H4 (cell line): Measurements from ENCODE around the gene GPC5. TPM values are rescaled to one million over a fixed set of nuclear protein-coding genes. Genes with fewer than 3 reads are reported as not detected.

Source experiments
- DNase-seq: peaks from one replicate; pipeline ENCODE4 v3.0.0-alpha.2; 2015; ENCODE audit warnings: low spot score
- total RNA-seq: library from RNA; depleted of rRNA; stranded (reverse); fragments of >200 nt; shearing (Covaris generic); gene quantifications from 2 replicates; pipeline ENCODE4 v1.2.3, GENCODE V29; 2014

GPC5 gene
- total RNA-seq, 1 experiment from 2014 or later = 1.5 TPM

GRCh38 chr13:92354583-92354982 lies 956.2 kb downstream of the GPC5 start:
- no peak for DNase-seq

- peak; percentile 10 for DNase-seq
Observed at GRCh38 chr13:92355213-92355612, 956.8 kb downstream of the GPC5 start.

- no peak for DNase-seq
Observed at GRCh38 chr13:92362717-92363116, 964.3 kb downstream of the GPC5 start.

- no peak for DNase-seq
Observed at GRCh38 chr13:92365904-92366303, 967.5 kb downstream of the GPC5 start.

GRCh38 chr13:92377396-92377795 lies 979.0 kb downstream of the GPC5 start:
- DNase-seq = no peak

- no peak for DNase-seq
Observed at GRCh38 chr13:92379371-92379770, 981.0 kb downstream of the GPC5 start.

GRCh38 chr13:92384410-92384809 lies 986.0 kb downstream of the GPC5 start:
- DNase-seq = no peak

GRCh38 chr13:92387245-92387644 lies 988.8 kb downstream of the GPC5 start:
- DNase-seq = no peak

GRCh38 chr13:92390217-92390616 lies 991.8 kb downstream of the GPC5 start:
- peak; percentile 90 for DNase-seq

- DNase-seq = no peak
Observed at GRCh38 chr13:92403606-92404005, 1005.2 kb downstream of the GPC5 start.

- no peak for DNase-seq
Observed at GRCh38 chr13:92407858-92408257, 1009.4 kb downstream of the GPC5 start.

GRCh38 chr13:92412481-92412880 lies 1014.1 kb downstream of the GPC5 start:
- DNase-seq = no peak

GRCh38 chr13:92412996-92413395 lies 1014.6 kb downstream of the GPC5 start:
- DNase-seq = no peak

GRCh38 chr13:92413452-92413851 lies 1015.0 kb downstream of the GPC5 start:
- no peak for DNase-seq

GRCh38 chr13:92414851-92415250 lies 1016.4 kb downstream of the GPC5 start:
- DNase-seq = no peak

- no peak for DNase-seq
Observed at GRCh38 chr13:92415781-92416180, 1017.4 kb downstream of the GPC5 start.

GRCh38 chr13:92418818-92419412 lies 1020.5 kb downstream of the GPC5 start:
- no peak for DNase-seq

GRCh38 chr13:92429231-92429630 lies 1030.8 kb downstream of the GPC5 start:
- DNase-seq = no peak

GRCh38 chr13:92433386-92433785 lies 1035.0 kb downstream of the GPC5 start:
- DNase-seq = no peak

GRCh38 chr13:92433963-92434362 lies 1035.5 kb downstream of the GPC5 start:
- DNase-seq = no peak

- DNase-seq = no peak
Observed at GRCh38 chr13:92436924-92437323, 1038.5 kb downstream of the GPC5 start.

GRCh38 chr13:92444244-92444643 lies 1045.8 kb downstream of the GPC5 start:
- no peak for DNase-seq

- no peak for DNase-seq
Observed at GRCh38 chr13:92451060-92451459, 1052.6 kb downstream of the GPC5 start.

GRCh38 chr13:92452840-92453239 lies 1054.4 kb downstream of the GPC5 start:
- DNase-seq = no peak
